Globus pallidus (tissue), 1 donor: Measurements from ENCODE around the gene CHRNA4.
"Not testable (repeated sequence)": the region's sequence is repeated elsewhere in the genome, so short reads cannot be mapped to it uniquely, and the experiment has no call there.

Experiments
- DNase-seq: peaks from one replicate; pipeline ENCODE4 v3.0.0-alpha.2; 2015; ENCODE audit warnings: low spot score

The CHRNA4 gene

DNA sequence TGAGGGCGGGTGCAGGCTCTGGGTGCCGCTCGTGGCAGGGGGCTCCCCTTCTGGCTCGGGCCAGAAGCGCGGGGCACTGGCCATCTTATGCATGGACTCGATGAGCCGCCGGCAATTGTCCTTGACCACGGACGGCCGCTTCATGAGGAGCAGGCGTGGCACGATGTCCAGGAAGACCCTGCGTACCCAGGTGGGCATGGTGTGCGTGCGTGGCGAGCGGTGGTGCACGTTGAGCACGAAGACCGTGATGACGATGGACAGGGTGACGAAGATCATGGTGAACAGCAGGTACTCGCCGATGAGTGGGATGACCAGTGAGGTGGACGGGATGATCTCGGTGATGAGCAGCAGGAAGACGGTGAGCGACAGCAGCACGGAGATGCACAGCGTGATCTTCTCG is 11.0 kb downstream of the CHRNA4 start:
- DNase-seq, result no peak

DNA sequence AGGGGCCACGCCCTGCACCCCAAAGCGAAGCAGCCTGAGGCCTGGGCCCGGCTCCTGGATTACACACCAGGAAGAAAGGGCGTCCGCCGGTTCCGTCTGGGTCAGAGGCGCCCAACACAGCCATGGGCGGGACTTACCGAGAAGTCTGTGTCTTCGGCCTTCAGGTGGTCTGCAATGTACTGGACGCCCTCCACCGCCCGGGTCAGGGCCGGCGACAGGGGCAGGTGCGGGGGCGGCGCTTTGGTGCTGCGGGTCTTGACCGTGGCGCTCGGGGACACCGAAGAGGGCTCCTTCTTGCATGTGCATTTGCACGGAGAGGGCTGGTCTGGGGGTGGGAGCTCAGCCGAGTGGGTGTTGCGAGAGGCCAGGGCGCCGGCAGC is 11.6 kb downstream of the CHRNA4 start:
- DNase-seq, result no peak

DNA sequence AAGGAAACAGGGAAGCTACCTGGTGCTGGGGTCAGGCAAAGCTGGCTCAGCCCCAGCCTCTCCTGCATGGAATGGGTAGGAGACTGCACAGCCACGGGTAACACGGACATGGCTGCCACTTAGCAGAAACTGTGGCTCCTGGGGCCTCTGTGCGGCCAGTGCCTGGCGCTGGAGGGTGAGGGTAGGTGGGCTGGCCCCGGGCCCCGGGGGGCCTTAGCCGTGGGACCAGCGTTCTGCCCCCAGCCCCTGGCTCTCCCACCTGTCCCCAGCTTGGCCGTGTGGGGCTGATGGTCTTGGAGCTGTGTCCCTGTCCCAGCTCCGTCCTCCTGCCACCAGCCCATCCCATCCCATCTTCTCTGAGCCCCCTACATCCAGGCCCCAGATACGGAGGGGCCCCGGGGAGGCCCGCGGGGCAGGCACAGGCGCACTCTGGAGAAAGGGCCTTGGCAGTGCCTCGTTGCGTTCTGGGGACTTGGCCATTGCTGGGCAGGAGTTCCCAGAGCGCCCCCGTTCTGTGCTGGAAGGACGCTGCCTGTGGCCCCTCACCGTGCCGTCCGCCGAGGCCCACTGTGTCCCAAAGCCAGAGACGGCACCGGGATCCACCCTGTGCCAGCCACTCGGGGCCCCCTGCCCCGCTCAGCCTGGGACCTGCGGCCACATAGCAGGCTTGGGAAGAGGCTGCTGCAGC is 12.2 kb downstream of the CHRNA4 start:
- no peak for DNase-seq

DNA sequence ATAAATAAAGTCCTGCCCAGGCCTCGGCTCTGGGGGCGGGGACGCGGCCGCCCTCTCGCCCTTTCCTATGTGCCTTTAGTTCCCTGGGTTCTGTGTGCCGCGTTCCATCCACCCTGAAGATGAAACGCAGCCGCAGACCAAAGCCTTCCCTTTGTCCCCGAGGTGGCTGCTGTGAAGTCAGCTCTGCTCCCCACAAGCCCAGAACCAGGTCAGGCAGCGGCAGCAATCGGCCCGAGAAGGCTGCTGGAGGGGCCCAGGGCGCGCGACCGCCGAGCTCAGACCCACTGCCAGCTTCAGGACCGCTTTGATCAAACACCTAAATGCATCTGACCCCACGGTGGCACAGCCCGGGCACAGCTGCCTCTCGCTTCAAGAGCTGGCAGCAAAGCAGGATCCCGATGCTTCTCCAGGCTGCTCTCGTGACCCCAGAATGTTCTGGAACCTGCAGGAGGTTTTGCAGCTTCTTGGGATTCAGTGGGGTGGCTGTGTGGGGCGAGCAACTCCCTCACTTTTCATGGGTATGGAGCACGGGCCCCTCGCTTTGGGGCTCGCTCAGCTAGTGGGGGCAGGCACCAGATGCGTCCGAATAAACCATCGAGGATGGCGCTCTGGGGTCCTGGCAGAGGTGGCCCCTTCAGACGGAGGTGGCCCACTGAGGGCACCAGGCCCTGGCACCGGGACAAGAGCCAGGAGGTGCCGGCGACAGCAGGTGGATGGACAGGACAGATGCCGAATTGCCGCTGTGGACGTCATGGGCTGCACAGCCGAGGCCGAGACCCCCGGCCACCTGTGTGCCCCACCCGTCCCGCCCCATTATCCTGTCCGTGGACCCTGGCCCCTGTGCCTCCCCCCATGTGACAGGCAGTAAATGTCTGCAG is 13.0 kb downstream of the CHRNA4 start:
- no peak for DNase-seq

DNA sequence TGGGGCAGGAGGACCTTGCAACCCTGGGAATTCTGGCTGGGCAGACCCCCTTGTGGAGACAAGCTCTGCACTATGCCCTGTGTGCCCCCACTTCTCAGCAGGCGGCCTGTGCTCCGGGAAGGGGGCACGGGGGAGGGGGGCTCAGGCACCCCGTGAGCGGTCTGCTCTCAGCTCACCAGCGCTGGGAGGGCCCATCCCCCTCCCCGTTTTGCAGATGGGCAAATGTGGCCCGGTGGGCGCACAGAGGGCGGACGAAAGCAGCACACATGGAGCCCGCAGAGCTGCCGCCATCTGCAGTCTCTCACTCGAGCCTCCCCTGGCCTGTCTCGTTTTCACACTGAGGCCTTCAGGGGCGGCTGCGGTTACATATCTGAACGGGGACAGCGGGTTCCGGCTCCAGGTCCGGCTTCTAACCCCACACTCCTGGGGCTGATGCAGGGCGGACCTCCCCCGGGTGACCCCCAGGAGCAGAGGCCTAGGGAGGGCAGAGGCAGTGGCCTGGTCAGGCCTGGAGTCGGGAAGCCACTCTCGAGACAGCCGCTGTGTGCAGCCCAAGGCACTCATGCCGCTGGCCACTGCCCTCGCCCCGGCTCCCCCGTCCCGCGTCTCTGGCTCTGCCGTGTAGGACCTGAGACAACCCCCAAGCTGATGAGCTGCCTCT is 13.9 kb downstream of the CHRNA4 start:
- DNase-seq, result no peak

DNA sequence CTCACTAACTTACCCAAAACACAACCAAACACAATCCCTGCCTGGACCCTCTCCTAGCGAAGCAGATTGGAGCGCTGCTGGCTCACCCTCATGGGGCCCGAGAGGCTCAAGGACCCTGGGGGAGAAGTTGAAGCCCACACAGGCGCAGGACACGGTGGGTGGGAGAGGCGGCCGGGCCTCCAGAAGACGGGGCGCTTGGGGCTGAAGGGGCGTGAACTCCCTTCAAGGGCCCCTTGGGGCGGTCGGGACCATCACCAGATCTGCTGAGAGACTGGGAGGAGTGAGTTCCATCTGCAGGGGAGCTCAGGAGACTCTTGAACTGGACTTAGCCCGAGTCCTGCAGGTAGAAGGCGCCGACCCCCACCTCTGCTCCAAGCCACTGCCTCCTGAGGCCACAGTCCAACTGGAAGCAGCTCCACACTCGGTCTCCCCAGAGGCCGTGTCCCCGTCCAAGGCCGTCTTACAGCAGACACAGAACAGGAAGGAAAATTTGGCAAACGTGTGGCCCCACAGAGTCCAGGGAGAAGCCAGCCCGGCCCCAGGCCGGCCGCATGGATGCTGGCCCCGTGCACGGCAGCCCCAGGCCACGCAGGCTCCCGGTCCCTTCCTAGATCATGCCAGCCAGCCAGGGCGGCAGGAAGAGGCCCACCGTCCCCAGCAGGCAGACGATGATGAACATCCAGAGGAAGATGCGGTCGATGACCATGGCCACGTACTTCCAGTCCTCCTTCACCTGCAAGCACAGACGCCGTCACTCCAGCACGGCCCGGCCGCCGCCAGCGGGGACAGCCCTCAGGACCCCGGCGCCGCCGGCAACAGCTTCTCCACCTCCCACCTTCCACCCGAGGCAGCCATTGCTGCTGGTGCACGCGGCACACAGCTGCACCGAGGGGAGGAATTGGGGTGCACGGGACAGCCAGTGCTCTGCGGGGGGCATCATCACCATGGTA is 14.7 kb downstream of the CHRNA4 start:
- DNase-seq, result no peak

DNA sequence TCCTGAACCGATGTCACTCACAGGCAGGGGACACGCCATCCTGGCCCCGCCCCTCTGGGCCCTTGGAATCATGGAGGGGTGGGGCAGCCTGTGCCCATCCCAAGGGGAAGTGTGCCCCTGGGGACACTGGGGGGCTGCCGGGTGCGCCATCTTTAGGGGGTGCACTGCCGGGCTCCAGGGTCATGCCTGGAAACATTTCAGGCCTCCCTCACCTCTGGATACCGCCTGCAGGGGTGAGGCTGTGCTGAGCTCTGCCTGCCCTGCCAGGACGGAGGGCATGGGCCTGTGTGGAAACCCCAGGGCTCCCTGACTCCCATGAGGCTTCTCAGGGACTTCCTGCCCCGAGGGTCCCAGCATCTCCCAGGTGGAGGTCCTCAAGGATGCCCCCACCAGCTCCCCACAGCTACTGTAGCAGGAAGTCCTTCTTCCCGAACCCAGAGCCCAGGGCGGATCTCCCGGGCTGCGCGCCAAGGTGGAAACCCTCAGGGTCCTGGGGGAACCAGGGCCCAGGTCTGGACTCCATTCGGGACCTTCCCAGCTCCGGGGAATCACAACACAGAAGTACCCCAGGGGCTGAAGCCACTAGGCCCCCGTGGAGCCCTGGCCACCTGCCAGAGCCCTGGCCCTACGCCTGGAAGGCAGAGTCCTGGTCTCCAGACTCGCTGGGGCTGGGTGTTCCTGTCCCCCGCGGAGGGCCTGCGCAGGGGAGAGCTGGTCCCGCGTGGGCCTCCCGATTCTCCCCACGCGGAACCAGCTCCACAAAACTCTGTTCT is 15.6 kb downstream of the CHRNA4 start:
- DNase-seq, result no peak

DNA sequence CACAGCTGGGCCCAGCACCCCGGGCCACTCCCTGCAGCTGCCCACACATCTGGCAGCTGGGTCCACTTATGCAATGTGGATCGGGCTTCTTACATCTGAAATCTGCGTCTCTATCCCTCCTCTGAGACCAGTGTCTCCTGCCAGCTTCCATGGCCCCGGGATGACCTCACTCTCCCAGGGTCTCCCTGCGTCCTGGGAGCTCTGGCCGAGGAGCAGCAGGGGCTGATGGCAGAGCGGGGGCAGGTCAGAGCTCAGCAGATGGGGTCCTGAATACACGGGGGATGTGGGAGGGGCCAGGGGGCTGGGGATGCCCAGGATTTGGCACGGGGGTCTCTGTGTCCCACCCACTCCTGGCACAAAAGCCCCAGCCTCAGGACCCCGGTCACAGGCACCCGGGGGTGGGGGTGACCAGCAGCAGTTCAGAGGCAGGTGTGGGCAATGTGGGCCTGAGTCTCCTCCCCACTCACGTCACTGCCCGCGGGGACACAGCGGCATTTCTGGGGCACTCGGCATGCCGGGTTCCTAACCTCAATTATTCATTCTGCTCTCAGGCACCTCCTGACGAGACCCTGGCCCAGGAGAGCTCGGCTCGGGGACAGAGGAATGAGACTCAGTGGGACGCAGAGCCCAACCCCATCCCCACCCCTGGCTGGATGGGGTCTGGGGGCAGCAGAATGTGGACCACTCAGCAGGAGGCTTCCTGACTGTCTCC is 16.4 kb downstream of the CHRNA4 start:
- DNase-seq, result no peak

DNA sequence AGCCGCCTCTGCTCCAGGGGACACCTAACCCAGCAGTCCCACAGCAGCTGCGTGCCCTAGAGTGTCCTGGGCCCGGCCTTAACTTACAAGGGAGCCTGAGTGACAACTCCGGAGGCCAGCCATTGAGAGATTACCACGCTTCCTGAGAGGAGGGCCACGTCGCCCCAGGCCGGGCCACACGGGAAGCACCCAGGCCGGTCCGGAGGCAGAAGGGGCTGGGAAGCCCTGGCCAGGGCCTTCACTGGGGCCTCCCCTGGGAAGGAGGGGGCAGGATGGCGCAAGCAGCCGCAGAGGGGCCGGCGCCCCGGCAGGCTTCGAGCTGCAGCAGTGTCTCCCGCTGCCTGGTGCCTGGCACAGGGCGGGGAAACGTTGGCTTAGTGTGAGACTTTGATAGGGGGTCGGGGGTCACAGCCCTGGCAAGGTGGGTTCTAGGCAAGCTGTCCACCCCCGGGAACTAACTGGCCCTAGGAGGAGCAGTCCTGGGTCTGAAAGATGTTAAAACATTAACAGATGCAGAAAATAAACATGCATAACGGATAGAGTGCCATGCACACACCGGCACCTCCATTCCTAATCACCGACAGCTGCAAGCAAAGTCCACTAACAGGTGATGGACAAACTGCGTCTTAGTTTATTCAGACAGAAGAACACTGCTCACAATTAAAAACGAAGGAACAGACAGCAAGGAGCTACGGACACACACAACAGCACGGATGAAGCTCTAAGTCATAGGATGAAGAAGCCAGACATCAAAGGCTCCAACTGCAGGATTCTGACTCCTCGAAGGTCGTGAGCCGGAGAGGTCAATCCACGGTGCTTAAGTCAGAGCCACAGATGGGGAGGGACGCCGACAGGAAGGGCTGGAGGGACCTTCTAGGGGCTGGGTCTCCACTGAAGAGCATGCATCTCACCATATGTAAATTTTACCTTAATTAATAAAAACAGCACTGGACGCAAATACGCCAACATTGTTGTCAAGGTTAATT is 17.4 kb downstream of the CHRNA4 start:
- DNase-seq, result no peak

DNA sequence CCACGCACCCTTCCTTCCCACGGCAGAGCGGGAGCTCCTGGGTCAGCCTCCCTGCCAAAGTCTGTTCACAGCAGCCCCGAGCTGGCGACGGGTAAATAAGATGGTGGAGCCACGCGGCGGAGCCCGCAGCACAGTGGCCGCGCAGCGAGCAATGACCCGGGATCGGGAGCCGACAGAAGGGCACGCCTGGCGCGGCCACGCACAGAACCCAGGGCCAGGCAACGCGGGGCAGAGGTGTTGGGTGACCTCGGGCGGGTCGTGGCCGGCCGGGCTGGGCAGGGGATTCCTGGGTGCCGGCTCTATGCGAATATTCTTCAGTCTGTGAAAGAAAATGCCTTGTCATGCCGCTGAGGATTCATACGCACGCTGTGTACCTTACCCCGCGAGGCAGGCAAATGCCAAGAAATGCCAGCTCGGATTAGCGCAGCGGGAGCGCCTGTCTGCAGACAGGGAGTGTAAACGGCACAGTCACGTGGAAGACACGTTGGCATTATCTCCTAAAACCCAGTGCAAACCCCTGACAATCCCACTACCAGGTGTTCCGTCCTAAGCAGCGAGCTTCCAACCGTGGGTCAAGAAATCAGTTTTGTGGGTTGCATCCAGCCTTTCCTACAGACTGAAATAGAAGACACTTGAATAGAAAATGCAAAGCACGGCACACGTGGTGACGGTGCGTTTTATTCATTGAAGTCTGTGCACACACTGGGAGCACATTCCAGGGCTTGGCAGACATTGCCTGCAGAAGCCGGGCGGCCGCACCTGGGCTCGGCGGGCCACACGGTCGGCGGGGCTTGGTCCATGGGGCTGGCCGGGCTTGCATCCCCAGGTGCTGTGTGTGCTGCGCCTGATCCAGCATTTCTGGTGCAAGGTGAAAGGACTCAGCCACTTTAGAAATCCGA is 18.3 kb downstream of the CHRNA4 start:
- DNase-seq, result no peak

DNA sequence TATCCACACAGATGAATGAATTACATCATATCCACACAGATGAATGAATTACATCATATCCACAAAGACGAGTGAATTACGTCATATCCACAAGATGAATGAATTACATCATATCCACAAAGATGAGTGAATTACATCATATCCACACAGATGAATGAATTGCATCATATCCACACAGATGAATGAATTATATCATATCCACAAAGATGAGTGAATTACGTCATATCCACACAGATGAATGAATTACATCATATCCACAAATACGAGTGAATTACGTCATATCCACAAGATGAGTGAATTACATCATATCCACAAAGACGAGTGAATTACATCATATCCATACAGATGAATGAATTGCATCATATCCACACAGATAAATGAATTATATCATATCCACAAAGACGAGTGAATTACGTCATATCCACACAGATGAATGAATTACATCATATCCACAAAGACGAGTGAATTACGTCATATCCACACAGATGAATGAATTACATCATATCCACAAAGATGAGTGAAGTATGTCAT is 20.9 kb downstream of the CHRNA4 start:
- not testable (repeated sequence) for DNase-seq

DNA sequence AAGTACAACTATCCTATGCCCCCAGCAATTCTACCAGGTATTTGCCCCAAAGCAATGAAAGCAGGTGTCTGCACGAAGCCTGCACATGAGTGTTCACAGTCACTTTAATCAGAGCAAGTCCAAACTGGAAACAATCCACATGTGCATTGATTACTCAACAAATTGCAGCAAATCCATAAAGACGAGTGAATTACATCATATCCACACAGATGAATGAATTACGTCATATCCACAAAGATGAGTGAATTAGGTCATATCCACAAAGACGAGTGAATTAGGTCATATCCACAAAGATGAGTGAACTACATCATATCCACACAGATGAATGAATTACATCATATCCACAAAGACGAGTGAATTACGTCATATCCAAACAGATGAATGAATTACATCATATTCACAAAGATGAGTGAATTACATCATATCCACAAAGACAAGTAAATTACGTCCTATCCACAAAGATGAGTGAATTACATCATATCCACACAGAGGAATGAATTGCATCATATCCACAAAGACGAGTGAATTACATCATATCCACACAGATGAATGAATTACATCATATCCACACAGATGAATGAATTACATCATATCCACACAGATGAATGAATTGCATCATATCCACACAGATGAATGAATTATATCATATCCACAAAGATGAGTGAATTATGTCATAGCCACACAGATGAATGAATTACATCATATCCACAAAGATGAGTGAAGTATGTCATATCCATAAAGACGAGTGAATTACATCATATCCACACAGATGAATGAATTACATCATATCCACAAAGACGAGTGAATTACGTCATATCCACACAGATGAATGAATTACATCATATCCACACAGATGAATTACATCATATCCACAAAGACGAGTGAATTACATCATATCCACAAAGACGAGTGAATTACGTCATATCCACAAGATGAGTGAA is 21.7 kb downstream of the CHRNA4 start:
- DNase-seq, result not testable (repeated sequence)

DNA sequence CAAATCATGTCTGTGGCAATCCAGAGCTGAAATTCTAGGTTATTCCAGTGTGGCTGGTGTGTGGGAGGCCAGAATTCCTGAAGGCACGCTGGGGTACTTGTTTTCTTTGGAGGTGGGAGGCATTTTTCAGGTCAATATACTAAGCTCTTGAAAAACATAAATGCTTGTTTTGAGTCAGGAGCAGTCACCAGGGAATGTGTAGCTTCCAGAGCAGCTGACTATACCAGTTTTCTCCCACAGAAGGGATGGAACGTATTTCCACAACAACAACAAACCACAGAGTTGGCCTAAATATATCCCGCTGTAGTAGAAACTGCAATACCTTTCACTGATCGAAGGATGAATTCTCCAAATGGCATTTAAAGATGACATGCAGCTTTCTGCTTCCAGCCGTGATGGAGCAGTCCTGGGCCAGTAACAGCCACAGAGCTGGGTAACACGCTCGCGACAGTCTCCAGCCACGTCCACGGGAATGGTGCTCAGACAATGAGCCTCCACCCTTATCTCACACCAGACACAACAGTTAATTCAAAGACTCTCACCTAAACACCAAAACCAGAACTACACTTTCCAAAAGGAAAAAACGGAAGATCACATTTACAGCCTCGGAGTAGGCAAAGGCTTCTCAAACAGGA is 23.2 kb downstream of the CHRNA4 start:
- no peak for DNase-seq

DNA sequence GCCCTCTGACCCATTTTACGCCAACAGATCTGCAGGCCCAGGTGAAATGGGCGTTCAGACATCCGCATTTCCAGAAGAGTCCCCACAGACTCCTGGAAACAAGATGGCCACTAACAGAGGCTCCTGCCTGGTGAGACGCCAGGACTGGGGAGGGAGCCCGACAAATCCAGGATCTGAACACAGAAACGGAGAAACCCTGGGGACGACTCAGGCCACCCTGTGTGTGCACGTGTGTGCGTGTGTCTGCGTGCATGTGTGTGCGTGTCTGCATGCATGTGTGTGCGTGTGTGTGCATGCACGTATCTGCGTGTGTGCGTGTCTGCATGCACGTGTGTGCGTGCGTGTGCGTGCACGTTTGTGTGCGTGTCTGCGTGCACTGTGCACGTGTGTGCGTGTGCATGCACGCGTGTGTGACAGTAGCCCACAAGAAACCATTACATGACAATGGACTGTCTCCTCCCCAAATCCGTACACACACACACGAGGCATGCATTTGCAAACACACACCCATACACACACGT is 24.9 kb downstream of the CHRNA4 start:
- no peak for DNase-seq

DNA sequence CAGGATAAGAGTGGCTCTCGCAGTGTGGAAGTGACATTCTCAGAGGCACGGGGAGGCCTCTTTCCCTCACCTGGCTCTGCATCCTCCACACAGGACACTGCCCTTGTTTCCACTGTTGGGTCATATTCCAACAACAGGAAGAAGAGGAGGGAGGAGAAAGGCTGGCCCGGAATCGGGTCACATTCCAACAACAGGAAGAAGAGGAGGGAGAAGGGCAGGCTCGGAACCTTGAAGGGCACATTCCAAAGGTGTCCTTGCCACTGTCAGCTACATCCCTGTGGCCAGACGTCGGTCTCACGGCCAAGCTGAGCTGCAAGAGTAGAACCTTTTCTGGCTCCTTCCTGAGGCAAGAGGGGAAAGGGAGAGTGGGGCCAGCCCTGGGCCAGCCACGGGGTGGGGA is 25.4 kb downstream of the CHRNA4 start:
- DNase-seq, result no peak

DNA sequence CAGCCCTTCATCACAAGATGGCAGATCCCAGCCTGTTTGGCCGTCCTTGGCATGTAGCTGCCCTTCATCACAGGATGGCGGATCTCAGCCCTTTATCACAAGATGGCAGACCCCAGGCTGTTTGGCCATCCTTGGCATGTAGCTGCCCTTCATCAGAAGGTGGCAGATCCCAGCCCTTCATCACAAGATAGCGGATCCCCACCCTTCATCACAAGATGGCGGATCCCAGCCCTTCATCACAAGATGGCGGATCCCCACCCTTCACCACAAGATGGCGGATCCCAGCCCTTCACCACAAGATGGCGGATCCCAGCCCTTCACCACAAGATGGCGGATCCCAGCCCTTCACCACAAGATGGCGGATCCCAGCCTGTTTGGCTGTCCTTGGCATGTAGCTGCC is 26.1 kb downstream of the CHRNA4 start:
- DNase-seq, result not testable (repeated sequence)
